HG02588 (cell line): ENCODE results near the gene UCN2.
"Not testable (repeated sequence)": the region's sequence is repeated elsewhere in the genome, so short reads cannot be mapped to it uniquely, and the experiment has no call there.

Experiments
- ATAC-seq: cut with Tn5 transposase; IDR thresholded peaks from one replicate; pipeline ENCODE4 v1.9.1; 2021; ENCODE audit warnings: mild to moderate bottlenecking, moderate library complexity; ENCODE audit not compliant: unreplicated experiment

The UCN2 gene

DNA sequence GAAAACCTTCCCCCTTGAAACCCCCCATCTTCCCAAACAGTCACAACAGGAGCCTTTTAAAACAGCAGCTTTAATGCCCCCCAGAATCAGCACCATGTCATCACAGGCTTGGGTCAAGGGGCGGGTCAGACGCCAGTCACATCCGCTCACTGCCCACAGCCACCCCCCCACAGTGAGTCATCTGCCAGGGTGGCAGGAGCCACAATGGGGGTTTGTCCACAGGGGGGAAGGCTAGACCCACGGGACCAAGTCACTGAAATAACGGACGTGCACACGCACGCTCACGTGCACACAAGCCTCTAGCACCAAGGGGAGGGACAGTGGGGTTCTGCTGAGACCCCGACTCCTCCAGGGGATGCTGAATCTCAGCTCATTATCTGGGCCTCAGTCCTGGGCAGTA is 441 bp upstream of the UCN2 start:
- no peak for ATAC-seq

DNA sequence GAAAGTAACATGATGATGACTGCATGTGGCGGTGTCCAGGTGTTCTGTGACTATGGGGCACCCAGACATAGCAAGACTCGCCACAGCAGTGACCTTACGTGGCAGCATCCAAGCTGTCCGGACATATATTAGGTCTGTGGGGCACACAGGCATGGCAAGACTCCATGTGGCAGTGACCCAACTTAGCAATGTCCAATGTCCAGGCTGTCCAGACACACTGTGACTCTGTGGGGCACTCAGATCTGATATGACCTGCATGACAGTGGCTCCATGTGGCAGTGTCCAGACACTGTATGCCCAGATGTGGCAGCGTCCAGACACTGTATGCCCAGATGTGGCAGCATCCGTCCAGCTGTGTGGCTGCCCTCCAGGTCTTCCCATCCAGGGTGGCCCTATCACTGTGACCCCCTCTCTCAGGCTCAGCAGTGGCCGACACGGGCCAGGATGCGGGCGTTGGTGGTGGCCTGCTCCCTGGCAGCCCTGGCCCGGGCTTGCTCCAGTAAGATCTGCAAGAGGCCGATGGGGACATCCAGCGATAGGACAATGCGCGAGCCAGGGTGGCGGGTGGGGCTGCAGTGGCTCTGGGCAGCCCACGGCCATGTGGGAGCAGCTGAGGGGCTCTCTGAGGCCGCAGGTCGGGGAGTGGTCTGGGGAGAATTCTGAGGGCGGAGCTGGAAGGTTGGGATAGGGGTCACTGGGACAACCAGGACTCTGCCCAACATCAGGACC is 1.1 kb downstream of the UCN2 start:
- ATAC-seq, result no peak

GRCh38 chr3:48561045-48561736 is 2.4 kb downstream of the UCN2 start:
- ATAC-seq, result no peak

DNA sequence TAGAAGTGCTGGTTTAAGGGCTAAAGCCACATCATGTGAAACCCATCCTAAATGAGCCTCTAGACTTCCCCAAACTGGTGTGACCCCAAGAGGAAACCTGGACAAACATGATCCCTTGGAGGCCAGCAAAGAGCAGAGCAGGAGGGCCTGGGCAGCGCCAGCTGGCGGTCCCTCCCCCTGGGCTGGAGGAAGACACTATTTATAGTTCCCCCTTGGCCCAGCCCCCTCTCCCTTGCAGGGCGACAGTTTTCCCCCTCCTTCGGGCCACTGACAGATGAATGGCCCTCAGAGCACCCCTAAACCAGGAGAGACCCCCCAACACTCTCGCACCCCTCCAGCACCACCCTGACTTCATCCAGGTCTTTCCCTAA is 2.9 kb downstream of the UCN2 start:
- no peak for ATAC-seq

- no peak for ATAC-seq
These were observed 5.0 kb downstream of the UCN2 start for GRCh38 chr3:48558493-48559134.

- ATAC-seq, result peak; percentile 83
These were observed 6.6 kb downstream of the UCN2 start, which contains the start of gene PFKFB4 for GRCh38 chr3:48556796-48557626. Gene PFKFB4, minus strand, starts transcription at chr3:48556803. Its CDS starts 26 bp downstream, at chr3:48556777.

DNA sequence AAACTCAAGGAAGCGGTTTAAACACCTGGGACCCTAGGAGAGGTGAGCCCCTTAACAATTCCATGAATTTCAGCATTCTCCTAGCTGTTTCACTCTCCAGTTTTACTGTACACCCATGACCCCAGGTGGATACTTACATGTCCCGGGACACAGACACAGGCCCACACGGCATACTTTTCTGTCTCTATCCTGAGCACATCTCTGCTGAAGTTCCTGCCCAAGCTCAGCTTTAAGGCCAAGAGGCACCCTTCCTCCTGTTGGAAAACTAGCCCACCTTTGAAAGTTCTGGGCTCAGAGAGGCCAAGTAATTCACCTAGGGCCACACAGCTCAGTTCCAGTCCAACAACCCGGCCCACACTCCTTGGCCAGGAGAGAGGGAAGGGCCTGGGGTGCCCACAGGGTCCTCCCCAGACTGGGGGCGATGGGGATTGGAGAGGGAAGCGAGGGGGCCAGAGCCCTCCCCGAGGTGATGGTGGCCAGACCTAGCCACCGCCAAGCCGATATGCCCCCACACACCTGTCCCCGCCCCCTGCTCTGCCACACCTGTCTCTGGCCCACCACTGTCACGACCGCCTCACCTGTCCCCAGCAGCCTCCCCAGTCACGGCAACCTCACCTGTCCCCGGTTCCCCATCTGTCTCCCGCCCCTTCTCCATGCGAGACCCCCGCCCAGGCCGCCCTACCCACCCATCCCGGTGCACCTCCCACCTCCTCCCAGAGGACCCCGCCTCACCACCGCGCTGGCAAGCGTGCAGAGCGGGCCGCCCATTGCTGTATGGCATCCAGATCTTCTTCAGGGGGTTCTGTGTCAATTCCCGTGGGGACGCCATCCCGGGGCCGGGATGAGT is 7.4 kb downstream of the UCN2 start:
- no peak for ATAC-seq

DNA sequence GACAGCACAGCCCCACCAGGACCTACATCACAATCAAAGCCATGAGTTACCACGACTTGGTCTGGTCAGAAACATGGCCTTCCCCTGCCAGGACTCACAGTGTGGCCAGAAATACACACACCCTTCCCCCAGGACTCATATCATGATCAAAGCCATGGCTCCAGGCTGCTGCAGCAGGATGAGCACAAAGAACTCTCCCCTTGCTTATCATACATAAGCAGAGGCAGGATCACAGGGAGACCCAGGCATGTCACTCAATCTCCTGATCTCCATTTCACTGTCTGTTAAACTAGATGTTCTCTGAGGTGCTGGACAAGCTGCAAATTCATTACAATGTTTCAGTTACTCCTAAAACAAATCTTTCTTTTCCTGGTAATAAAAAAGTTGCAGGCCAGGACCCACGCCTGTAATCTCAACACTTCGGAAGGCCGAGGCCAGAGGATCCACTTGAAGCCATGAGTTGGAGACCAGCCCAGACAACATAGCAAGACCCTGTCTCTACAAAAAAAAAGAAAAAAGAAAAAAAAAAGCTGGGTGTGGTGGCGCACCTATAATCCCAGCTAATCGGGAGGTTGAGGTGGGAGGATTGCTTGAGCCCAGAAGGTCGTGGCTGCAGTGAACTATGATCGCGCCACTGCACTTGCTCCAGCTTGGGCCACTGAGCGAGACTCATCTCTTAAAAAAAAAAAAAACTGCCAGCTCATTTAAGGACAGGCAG is 8.2 kb downstream of the UCN2 start:
- no peak for ATAC-seq

- ATAC-seq, result no peak
These were observed 9.4 kb downstream of the UCN2 start for GRCh38 chr3:48553886-48554845.

- ATAC-seq, result no peak
These were observed 10.2 kb downstream of the UCN2 start for GRCh38 chr3:48553361-48553760.

GRCh38 chr3:48552111-48552951 is 11.2 kb downstream of the UCN2 start:
- ATAC-seq, result no peak

DNA sequence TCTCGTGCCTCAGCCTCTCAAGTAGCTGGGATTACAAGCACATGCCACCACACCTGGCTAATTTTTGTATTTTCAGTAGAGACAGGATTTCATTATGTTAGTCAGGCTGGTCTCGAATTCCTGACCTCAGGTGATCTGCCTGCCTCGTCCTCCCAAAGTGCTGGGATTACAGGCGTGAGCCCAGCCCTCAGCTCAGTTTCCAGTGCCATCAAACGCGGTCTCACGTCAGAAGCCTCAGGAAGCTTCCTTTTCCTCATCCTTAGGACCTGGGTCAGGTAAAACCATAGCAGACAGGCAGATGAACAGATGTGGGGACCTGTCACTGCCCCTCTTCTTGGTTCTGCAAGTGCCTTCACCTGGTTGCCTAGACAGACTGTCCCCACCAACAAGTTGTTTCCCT is 11.9 kb downstream of the UCN2 start:
- not testable (repeated sequence) for ATAC-seq

DNA sequence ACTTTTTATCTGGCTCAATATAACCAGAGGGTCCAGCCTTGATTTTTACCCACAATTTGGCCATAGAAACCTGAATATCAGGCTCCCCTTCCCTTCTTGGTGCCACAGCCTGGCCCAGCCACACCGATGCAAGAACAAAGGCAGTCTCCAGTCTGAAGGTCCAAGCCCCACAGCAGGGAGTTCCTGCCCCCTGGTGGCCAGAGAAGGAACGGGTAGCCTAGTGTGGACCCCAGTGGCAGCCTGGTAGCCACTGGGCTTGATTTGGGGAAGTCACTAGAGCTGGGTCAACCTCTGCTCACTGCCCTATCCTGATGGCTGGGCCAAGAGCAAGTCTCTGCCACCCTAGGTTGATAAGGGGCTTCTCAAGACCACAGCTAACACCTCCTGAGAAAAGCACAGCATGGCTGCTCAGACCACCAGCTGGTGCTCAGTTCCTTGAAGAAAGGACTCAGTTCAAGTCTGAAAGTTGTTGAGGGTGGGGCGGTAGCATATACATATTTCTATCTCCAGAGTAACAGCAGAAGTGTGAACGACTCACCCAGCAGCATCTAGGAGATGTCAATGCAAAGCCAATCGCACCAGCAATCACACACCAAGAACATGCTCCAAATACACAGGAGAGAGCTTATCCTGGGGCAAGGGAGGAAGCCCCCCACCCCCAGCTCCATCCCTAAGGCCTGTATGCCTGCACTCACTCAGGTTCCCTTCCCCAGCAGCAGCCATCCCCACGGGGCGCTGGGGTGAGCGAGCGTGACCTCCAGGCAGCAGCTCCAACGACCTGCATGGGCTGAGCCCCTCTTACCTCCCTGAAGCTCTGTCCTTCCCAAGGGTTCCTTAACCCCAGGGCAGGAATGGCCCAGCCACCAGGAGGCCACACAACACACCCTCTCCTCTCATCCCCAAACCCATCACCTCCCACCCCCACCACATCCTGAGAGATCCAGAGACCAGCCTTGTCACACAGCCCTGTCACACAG is 14.6 kb downstream of the UCN2 start:
- peak; percentile 55 for ATAC-seq

DNA sequence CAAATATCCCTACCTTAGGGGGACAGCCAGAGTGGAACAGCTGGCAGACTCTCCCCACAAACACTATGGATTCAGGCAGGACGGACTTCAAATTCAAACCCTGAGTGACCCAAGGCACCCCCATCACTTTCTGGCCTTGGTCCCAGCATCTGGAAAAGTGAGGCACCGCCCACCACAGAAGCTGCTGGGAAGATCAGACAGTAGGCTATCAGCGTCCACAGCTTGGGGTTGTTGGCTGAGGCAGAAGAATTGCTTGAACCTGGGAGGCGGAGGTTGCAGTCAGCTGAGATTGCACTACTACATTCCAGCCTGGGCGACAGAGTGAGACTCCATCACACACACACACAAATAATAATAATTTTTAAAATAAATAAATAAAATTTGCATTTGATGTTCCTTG is 15.5 kb downstream of the UCN2 start:
- no peak for ATAC-seq

DNA sequence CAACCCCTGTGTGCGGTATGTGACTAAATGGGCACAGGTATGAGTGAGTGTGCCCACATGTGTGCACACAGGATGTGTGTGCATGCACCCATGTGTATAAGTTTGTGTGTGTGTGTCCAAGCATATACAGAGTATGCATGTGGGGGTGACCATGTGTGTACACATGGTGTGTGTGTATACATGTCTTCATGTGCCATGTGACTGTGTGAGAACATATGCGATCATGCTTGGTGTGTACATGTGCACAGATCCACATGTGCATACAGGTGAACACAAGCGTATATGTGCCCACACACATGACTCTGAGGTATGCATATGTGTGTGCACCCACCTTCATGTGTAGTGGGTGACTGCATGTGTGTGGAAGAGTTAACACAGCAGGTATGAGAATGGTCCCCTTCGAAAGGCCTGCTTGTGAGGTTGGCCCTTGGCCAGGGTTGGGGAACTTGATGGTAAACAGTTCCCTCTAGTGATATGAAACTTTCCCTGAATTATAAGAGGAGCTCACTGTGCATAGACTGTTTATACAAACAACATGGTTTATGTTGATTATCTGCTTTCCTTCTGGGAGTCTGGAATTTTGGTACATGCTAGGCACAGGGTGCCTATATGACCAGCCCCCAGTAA is 17.3 kb downstream of the UCN2 start:
- ATAC-seq, result no peak

DNA sequence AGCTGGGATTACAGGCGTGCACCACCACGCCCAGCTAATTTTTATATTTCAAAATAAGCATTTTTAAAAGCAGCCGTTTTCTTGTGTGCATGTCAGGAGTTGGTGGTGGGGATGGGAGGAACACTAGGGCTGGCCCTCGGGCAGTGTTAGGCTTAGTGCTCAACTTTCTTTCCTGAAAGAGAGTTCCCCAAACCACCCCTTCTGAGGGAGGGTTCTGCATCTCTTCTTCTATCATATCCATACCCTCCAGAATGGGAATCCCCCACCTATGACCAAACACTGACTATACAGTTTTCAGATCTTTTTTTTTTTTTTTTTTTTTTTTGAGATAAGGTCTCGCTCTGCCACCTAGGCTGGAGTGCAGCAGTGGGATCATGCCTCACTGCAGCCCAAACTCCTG is 19.4 kb downstream of the UCN2 start:
- no peak for ATAC-seq
